ENCODE measurements around the gene DSCAML1. TPM values are rescaled to one million over a fixed set of nuclear protein-coding genes. Genes with fewer than 3 reads are reported as not detected.

Gene DSCAML1
- polyA plus RNA-seq, 2 donors = 0.04 TPM

DNA sequence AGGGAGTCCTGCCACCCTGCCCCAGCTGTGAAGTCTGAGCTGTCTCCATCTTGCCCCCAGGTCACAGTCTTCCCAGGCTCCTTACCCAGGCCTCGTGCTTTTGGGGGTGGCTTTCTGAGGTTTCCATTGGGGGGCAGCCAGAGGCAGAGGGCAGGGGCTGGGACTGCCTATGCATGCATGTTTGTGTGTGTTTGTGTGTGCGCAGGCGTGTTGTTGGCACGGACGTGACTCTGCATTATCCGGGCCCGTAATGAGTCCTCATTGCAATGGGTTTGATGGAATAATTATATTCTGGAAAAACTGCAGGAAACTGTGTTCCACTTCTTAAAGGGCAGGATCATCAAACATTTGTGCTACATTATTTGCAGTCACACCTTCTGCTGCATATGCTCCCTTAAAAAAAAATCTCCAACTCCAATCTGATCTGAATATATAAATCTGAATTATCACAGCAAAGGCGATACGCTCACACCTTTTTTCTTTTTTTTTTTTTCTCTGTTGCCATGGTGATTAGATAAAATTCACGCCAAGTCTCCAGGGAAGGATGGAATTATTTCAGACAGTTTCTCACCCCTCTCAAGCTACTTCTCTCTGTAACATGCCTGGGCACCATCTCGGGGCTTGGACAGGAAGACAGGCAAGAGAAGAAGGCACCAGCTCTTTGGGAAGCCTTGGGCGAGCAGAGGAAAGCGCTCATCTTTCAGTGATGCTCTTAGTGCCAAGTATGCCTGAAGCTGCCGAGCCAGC, 45.9 kb downstream of the DSCAML1 start:
- no peaks in the 10 kb centered on the region for H3K36me3 ChIP-seq (ENCODE audit: control insufficient read depth in 2 of 2, insufficient read depth in 2 of 2, low read length in 1 of 2)
- WGBS, 2 donors = 86 to 92% methylated on average over 14 of the region's 14 CpGs
- H3K27ac ChIP-seq (ENCODE audit: low read depth in 2 of 2, low read length in 1 of 2) = no peak overlapping the region
- H3K9me3 ChIP-seq (ENCODE audit: control insufficient read depth in 2 of 2, insufficient read depth in 1 of 2, low read depth in 1 of 2, low read length in 1 of 2) = peaks cover 0 to 3% of the 10 kb centered on the region in 2 donors
- H3K4me1 ChIP-seq (ENCODE audit: control insufficient read depth in 2 of 2, insufficient read depth in 2 of 2, low read length in 1 of 2) = no peaks in the 10 kb centered on the region
- peaks cover 0 to 2% of the 10 kb centered on the region in 2 donors for H3K27me3 ChIP-seq (ENCODE audit: control insufficient read depth in 1 of 2, insufficient read depth in 2 of 2, low read length in 2 of 2)
- H3K4me3 ChIP-seq (ENCODE audit: low read depth in 1 of 2, low read length in 2 of 2) = no peak overlapping the region

DNA sequence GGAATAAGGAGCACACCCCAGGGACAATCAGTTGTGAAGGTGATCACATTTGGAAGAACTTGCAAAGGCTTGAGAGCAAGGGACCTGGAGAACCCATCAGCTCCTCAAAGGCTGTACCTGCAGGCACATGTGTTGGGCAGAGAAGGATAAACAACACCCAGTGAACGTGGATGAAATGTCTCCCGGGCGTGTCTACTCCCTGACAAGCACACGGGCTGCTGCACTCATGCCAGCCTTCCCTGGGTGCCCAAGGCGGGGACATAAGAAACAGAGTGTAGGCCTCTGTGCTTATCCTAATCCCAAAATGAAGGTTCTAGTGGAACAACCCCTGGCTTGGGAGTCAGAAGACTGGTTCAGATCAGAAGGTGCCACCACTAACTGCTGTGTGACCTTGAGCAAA, 46.7 kb downstream of the DSCAML1 start:
- H3K27me3 ChIP-seq (ENCODE audit: control insufficient read depth in 1 of 2, insufficient read depth in 2 of 2, low read length in 2 of 2) = no peaks in the 10 kb centered on the region
- H3K27ac ChIP-seq (ENCODE audit: low read depth in 2 of 2, low read length in 1 of 2) = no peak overlapping the region
- peaks cover 0 to 3% of the 10 kb centered on the region in 2 donors for H3K9me3 ChIP-seq (ENCODE audit: control insufficient read depth in 2 of 2, insufficient read depth in 1 of 2, low read depth in 1 of 2, low read length in 1 of 2)
- no peaks in the 10 kb centered on the region for H3K4me1 ChIP-seq (ENCODE audit: control insufficient read depth in 2 of 2, insufficient read depth in 2 of 2, low read length in 1 of 2)
- 59 to 70% methylated on average over 5 of the region's 5 CpGs for WGBS, 2 donors
- no peaks in the 10 kb centered on the region for H3K36me3 ChIP-seq (ENCODE audit: control insufficient read depth in 2 of 2, insufficient read depth in 2 of 2, low read length in 1 of 2)
- no peak overlapping the region for H3K4me3 ChIP-seq (ENCODE audit: low read depth in 1 of 2, low read length in 2 of 2)

DNA sequence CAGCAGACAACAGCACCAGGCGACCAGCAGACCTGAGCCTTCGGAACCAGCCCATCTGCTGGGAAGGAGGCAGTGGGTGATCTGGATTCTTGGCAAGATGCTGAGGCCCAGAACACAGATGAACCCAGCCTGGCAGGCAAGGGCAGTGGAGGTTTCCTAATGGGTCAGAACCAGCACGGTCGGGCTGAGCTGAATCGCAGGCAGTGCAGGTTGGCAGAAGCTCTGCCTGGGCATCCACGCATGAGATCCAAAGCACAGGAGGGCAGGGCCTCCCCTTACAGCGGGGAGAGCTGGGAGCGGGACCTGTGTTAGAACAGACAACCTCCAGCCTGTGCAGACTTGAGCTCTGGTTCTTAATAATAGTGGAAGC, 47.5 kb downstream of the DSCAML1 start:
- 73 to 74% methylated on average over 8 of the region's 8 CpGs for WGBS, 2 donors
- Histone ChIP-seq H3K27me3 (ENCODE audit: control insufficient read depth in 1 of 2, insufficient read depth in 2 of 2, low read length in 2 of 2) (no peaks in the 10 kb centered on the region), H3K4me1 (ENCODE audit: control insufficient read depth in 2 of 2, insufficient read depth in 2 of 2, low read length in 1 of 2) (no peaks in the 10 kb centered on the region), H3K36me3 (ENCODE audit: control insufficient read depth in 2 of 2, insufficient read depth in 2 of 2, low read length in 1 of 2) (no peaks in the 10 kb centered on the region), H3K27ac (ENCODE audit: low read depth in 2 of 2, low read length in 1 of 2) (no peak overlapping the region), H3K9me3 (ENCODE audit: control insufficient read depth in 2 of 2, insufficient read depth in 1 of 2, low read depth in 1 of 2, low read length in 1 of 2) (peaks cover 0 to 3% of the 10 kb centered on the region in 2 donors), H3K4me3 (ENCODE audit: low read depth in 1 of 2, low read length in 2 of 2) (no peak overlapping the region)

DNA sequence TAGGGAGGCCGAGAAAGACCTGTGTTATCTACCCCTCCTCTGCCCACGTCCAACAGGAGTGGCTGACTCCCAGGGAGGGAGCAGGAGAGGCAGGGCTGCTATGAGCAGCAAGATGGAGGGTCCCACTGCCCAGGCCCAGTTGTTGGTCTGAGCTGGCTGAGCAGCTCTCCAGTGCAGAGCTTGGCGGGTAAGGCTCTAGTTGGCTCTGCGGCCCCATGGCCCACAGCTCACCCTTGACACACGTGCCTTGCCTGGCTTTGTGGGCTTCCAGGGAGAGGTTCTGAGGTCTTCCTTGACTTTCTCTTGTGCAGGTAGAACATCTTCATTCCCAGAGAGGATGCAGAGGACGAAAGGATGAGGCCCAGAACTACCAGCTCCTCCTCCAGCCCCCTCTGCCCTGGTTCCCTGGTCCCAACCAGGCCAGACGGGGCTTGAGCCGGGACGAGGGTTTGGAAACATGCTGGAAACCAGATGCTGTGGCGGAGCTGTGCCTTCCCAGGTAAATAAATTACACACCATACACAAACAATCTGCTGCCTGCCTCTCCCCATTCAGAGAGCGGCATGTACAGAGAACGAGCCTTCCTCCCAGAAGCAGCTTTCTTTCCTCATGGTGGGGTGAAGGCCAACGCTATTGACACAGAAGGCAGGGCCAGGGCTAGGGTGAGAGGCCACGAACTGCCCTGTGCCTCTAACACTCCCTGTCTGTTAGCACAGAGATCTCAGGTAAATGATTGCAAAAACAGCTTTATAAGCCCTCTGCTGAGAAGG, 48.1 kb downstream of the DSCAML1 start:
- 77 to 88% methylated on average over 14 of the region's 14 CpGs for WGBS, 2 donors

DNA sequence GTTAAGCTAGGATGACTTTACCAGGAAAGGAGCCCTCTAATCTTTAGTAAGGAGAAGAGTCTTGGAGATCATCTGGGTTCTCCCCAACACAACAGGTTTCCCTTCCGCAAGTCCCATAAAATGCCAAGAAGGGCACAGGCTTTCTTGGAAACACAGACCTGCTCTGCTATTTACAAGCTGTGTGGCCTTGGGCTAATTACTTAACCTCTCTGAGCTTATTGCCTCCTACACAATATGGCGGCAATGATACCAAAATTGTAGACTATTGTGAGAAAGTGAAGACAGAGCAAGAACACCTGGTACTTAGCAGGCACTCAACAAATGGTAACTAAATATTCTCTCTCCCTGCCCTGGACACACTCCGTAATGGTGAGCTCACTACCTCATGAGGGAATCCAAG, 49.1 kb downstream of the DSCAML1 start:
- Histone ChIP-seq H3K4me1 (ENCODE audit: control insufficient read depth in 2 of 2, insufficient read depth in 2 of 2, low read length in 1 of 2) (no peaks in the 10 kb centered on the region), H3K9me3 (ENCODE audit: control insufficient read depth in 2 of 2, insufficient read depth in 1 of 2, low read depth in 1 of 2, low read length in 1 of 2) (peaks cover 0 to 3% of the 10 kb centered on the region in 2 donors), H3K36me3 (ENCODE audit: control insufficient read depth in 2 of 2, insufficient read depth in 2 of 2, low read length in 1 of 2) (no peaks in the 10 kb centered on the region), H3K4me3 (ENCODE audit: low read depth in 1 of 2, low read length in 2 of 2) (no peak overlapping the region), H3K27me3 (ENCODE audit: control insufficient read depth in 1 of 2, insufficient read depth in 2 of 2, low read length in 2 of 2) (no peaks in the 10 kb centered on the region), H3K27ac (ENCODE audit: low read depth in 2 of 2, low read length in 1 of 2) (no peak overlapping the region)
- 96% methylated on average over 3 of the region's 3 CpGs for WGBS, 2 donors

More for the DNA sequence above, 48.1 kb downstream of the DSCAML1 start:
- H3K27ac ChIP-seq (ENCODE audit: low read depth in 2 of 2, low read length in 1 of 2) = no peak overlapping the region
- H3K9me3 ChIP-seq (ENCODE audit: control insufficient read depth in 2 of 2, insufficient read depth in 1 of 2, low read depth in 1 of 2, low read length in 1 of 2) = peaks cover 0 to 3% of the 10 kb centered on the region in 2 donors
- no peaks in the 10 kb centered on the region for H3K27me3 ChIP-seq (ENCODE audit: control insufficient read depth in 1 of 2, insufficient read depth in 2 of 2, low read length in 2 of 2)
- H3K4me3 ChIP-seq (ENCODE audit: low read depth in 1 of 2, low read length in 2 of 2) = no peak overlapping the region
- no peaks in the 10 kb centered on the region for H3K4me1 ChIP-seq (ENCODE audit: control insufficient read depth in 2 of 2, insufficient read depth in 2 of 2, low read length in 1 of 2)
- H3K36me3 ChIP-seq (ENCODE audit: control insufficient read depth in 2 of 2, insufficient read depth in 2 of 2, low read length in 1 of 2) = no peaks in the 10 kb centered on the region

DNA sequence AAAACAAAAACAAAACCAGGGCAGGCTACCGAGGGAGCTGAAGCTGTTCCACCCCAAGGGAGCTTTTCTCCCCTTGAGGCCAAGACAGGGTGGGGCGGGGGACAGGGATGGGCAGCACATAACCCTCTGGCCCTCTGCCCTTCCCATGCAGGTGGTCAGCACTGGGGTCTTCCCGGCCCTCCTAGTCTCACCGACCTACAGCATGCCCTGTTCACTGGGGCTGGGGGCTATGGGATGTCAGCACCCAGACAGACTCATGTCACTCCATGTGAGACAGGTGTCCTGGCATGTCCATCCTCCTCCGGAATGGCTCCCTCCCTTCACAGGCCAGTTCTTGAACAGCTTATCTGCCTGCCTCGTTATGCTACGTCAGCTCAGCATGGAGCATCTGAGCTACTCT, 51.7 kb downstream of the DSCAML1 start:
- H3K36me3 ChIP-seq (ENCODE audit: control insufficient read depth in 2 of 2, insufficient read depth in 2 of 2, low read length in 1 of 2) = no peaks in the 10 kb centered on the region
- H3K4me3 ChIP-seq (ENCODE audit: low read depth in 1 of 2, low read length in 2 of 2) = no peak overlapping the region
- 62 to 67% methylated on average over 7 of the region's 7 CpGs for WGBS, 2 donors
- no peaks in the 10 kb centered on the region for H3K27me3 ChIP-seq (ENCODE audit: control insufficient read depth in 1 of 2, insufficient read depth in 2 of 2, low read length in 2 of 2)
- no peak overlapping the region for H3K27ac ChIP-seq (ENCODE audit: low read depth in 2 of 2, low read length in 1 of 2)
- no peaks in the 10 kb centered on the region for H3K4me1 ChIP-seq (ENCODE audit: control insufficient read depth in 2 of 2, insufficient read depth in 2 of 2, low read length in 1 of 2)
- peaks cover 0 to 6% of the 10 kb centered on the region in 2 donors for H3K9me3 ChIP-seq (ENCODE audit: control insufficient read depth in 2 of 2, insufficient read depth in 1 of 2, low read depth in 1 of 2, low read length in 1 of 2)

DNA sequence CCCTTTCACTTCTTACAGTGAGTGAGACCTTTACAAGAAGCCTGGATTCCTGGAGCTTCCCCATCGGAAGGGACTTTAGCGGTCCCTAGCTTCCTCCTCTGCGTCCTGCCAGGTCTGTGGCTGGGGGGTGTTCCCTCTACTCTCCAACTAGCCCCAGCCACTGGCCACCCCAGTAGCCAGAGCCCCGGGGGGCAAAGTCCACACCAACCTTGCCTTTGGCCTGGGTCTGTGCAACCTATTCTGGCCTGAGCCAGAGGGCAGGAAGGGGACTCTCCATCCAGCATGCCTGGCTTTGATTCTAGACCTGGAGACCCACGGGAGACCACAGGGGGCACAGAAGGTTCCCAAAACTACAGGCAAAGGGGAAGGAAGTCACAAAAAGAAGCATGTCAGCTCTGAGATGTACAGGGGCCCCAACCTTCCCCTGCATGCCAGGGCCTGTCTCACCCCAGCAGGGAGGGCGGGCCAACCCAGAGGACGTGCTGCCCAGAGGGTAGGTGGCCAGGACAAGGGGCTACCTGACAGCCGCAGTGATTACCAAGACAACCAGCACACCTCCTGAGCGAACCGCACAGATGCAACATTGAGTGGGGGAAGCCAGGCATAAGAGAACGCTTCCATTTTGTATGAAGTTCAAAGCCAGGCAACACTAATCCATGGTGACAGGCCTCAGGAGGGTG, 52.4 kb downstream of the DSCAML1 start:
- Histone ChIP-seq H3K4me1 (ENCODE audit: control insufficient read depth in 2 of 2, insufficient read depth in 2 of 2, low read length in 1 of 2) (no peaks in the 10 kb centered on the region), H3K36me3 (ENCODE audit: control insufficient read depth in 2 of 2, insufficient read depth in 2 of 2, low read length in 1 of 2) (no peaks in the 10 kb centered on the region), H3K9me3 (ENCODE audit: control insufficient read depth in 2 of 2, insufficient read depth in 1 of 2, low read depth in 1 of 2, low read length in 1 of 2) (peaks cover 0 to 6% of the 10 kb centered on the region in 2 donors), H3K4me3 (ENCODE audit: low read depth in 1 of 2, low read length in 2 of 2) (no peak overlapping the region), H3K27me3 (ENCODE audit: control insufficient read depth in 1 of 2, insufficient read depth in 2 of 2, low read length in 2 of 2) (no peaks in the 10 kb centered on the region), H3K27ac (ENCODE audit: low read depth in 2 of 2, low read length in 1 of 2) (no peak overlapping the region)
- WGBS, 2 donors = 63 to 65% methylated on average over 11 of the region's 11 CpGs

DNA sequence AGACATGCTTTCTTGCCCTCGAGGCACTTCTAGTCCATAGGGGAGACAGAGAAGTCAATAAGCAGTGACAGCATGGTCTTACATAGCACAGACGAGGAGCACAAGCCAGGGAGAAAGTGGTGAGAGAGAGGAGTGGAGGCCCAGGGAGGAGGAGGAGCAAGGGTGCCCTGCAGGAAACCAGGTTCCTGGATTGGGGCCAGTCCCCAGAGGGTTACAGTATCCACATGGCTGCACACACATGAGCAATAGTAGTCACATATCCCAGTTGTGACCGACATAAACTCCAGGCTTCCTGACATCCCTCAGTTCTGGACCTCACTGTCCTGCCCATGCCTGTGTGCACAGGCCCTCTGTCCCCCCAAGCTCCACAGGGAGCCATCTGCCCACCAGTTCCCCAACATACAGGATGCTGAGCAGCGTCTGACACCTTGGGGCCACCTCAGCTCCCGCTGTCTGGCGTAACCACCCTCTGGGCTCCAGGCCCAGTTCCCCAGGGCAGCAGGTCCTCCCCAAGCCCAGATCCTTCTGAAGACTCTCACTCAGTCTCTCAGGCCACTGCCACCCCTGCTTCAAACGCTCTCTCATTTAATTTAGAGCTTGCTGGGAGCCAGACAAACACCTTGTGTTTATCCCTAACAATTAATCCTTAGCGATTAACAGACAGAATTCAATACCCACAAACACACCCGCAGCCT, 53.7 kb downstream of the DSCAML1 start:
- no peak overlapping the region for H3K4me3 ChIP-seq (ENCODE audit: low read depth in 1 of 2, low read length in 2 of 2)
- no peak overlapping the region for H3K27ac ChIP-seq (ENCODE audit: low read depth in 2 of 2, low read length in 1 of 2)
- no peaks in the 10 kb centered on the region for H3K4me1 ChIP-seq (ENCODE audit: control insufficient read depth in 2 of 2, insufficient read depth in 2 of 2, low read length in 1 of 2)
- no peaks in the 10 kb centered on the region for H3K36me3 ChIP-seq (ENCODE audit: control insufficient read depth in 2 of 2, insufficient read depth in 2 of 2, low read length in 1 of 2)
- H3K27me3 ChIP-seq (ENCODE audit: control insufficient read depth in 1 of 2, insufficient read depth in 2 of 2, low read length in 2 of 2) = no peaks in the 10 kb centered on the region
- peaks cover 0 to 6% of the 10 kb centered on the region in 2 donors for H3K9me3 ChIP-seq (ENCODE audit: control insufficient read depth in 2 of 2, insufficient read depth in 1 of 2, low read depth in 1 of 2, low read length in 1 of 2)
- WGBS, 2 donors = 50 to 57% methylated on average over 9 of the region's 9 CpGs

DNA sequence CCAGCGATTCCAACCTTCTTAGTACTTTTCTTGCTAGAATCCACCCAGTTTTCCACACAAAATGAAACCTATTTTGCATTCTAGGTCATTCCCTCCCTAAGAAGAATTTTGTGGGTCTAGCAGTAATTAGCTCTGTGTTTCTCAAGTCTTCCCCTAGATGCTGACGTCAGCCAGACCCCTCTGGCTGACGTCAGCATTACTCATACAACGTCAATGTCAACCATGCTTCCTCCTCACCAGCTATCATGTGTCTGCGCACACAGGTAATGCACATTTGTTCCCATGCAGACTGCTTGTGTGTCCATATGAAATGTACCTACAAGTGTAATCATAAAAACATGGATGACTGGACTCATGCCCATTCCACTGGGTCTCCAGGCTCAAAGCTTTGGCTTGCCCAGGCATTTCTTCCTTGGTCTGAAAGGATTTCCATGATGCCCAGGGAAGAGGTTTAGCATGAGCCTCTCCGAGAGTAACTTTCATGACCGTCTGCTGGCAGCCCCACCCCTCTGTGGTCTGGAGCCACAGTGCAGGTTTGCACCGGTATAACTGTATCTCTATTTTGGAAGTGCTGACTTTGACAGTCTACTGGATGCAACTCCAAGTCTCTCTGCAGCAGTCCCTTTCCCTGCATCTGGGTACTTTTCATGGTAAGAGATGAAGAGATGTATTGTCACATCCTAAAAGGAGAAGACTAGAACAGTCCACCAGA, 58.6 kb downstream of the DSCAML1 start:
- Histone ChIP-seq H3K4me1 (ENCODE audit: control insufficient read depth in 2 of 2, insufficient read depth in 2 of 2, low read length in 1 of 2) (no peaks in the 10 kb centered on the region), H3K36me3 (ENCODE audit: control insufficient read depth in 2 of 2, insufficient read depth in 2 of 2, low read length in 1 of 2) (no peaks in the 10 kb centered on the region), H3K27ac (ENCODE audit: low read depth in 2 of 2, low read length in 1 of 2) (no peak overlapping the region), H3K27me3 (ENCODE audit: control insufficient read depth in 1 of 2, insufficient read depth in 2 of 2, low read length in 2 of 2) (no peaks in the 10 kb centered on the region), H3K4me3 (ENCODE audit: low read depth in 1 of 2, low read length in 2 of 2) (no peak overlapping the region), H3K9me3 (ENCODE audit: control insufficient read depth in 2 of 2, insufficient read depth in 1 of 2, low read depth in 1 of 2, low read length in 1 of 2) (peaks cover 0 to 6% of the 10 kb centered on the region in 2 donors)
- WGBS, 2 donors = 67 to 74% methylated on average over 8 of the region's 8 CpGs

Measured in esophagus (tissue), 2 donors.